CD4-positive, alpha-beta T cell (primary cell): Measurements from ENCODE around the gene CALML3. TPM values are rescaled to one million over a fixed set of nuclear protein-coding genes. Genes with fewer than 3 reads are reported as not detected.

Source experiments
- ATAC-seq: fragments of 200-7000 bp; cut with Tn5 transposase; one replicate; pipeline ENCODE4 v1.10.0; 2022; ENCODE audit warnings: mild to moderate bottlenecking; ENCODE audit not compliant: poor library complexity
- CTCF ChIA-PET: fragments of 350-600 bp; sonication (Branson Sonifier 250); formaldehyde crosslinking; loops from one replicate; lab custom pipeline; 2021; ENCODE audit warnings: antibody characterized with exemption, inconsistent platforms; lab: Charles Lee
- POLR2A ChIA-PET: fragments of 350-600 bp; sonication (Branson Sonifier 250); formaldehyde crosslinking; loops from one replicate; lab custom pipeline; 2021; ENCODE audit warnings: antibody characterized with exemption, inconsistent platforms; lab: Charles Lee
- DNase-seq, 14 experiments: peaks; one replicate each; pipeline ENCODE4 v3.0.0-alpha.2; 2013 to 2020; ENCODE audit warnings: mixed read lengths in 2 of 14
- H3K27ac ChIP-seq, 2 donors: one replicate each; pipeline versions ENCODE4 v1.5.1 to v1.7.0; 2013; ENCODE audit warnings: low read length in 2 of 2, low read depth in 1 of 2, mild to moderate bottlenecking in 1 of 2
- H3K27me3 ChIP-seq, 2 experiments: 1 replicate in 1 of 2; 2 replicates in 1 of 2; pipeline versions ENCODE4 v1.6.1 to v1.7.0; 2013; ENCODE audit warnings: low read length in 2 of 2, control low read depth in 1 of 2, mild to moderate bottlenecking in 1 of 2, moderate library complexity in 1 of 2; ENCODE audit not compliant: insufficient read depth in 2 of 2, control insufficient read depth in 1 of 2
- H3K36me3 ChIP-seq: one replicate; pipeline ENCODE4 v1.6.1; 2013; ENCODE audit warnings: low read length, control low read depth; ENCODE audit not compliant: insufficient read depth
- H3K4me1 ChIP-seq: one replicate; pipeline ENCODE4 v1.6.1; 2013; ENCODE audit warnings: low read length, control low read depth; ENCODE audit not compliant: insufficient read depth
- H3K4me3 ChIP-seq: one replicate; pipeline ENCODE4 v1.5.1; 2013; ENCODE audit warnings: mild to moderate bottlenecking, low read length, moderate library complexity
- H3K9me3 ChIP-seq, 2 experiments: 1 replicate in 1 of 2; 2 replicates in 1 of 2; pipeline versions ENCODE4 v1.6.1 to v1.7.0; 2013; ENCODE audit warnings: low read length in 2 of 2, mild to moderate bottlenecking in 2 of 2, control low read depth in 1 of 2, moderate library complexity in 1 of 2; ENCODE audit not compliant: control insufficient read depth in 1 of 2, insufficient read depth in 1 of 2
- H3K27ac Mint-ChIP-seq: one replicate; pipeline ENCODE4 v1.8.0; 2020; ENCODE audit warnings: mixed read lengths
- H3K27me3 Mint-ChIP-seq: one replicate; pipeline ENCODE4 v1.8.0; 2021; ENCODE audit warnings: mixed read lengths
- H3K36me3 Mint-ChIP-seq: one replicate; pipeline ENCODE4 v1.8.0; 2021; ENCODE audit warnings: low read depth, mixed read lengths
- H3K4me1 Mint-ChIP-seq: one replicate; pipeline ENCODE4 v1.8.0; 2021; ENCODE audit warnings: low read depth, mixed read lengths
- H3K4me3 Mint-ChIP-seq: one replicate; pipeline ENCODE4 v1.8.0; 2020; ENCODE audit warnings: mild to moderate bottlenecking, mixed read lengths
- H3K9me3 Mint-ChIP-seq: one replicate; pipeline ENCODE4 v1.8.0; 2020; ENCODE audit warnings: mixed read lengths
- CTCF ChIP-seq: fragments of 200-600 bp; IDR thresholded peaks from one replicate; pipeline ENCODE4 v1.8.0; 2022; ENCODE audit warnings: antibody characterized with exemption, mild to moderate bottlenecking
- intact Hi-C, 2 experiments: fragments of 100-400 bp; cut with DNase I in 1 of 2; cut with micrococcal nuclease in 1 of 2; formaldehyde crosslinking; loops; one replicate each; pipeline versions ENCODE4 v1.15.1 to v1.9.0; 2023 to 2025; cut with DNase I, micrococcal nuclease
- total RNA-seq, 174 experiments: library from RNA in 2 of 174; stranded (reverse) in 2 of 174; gene quantifications; one replicate each; pipeline ENCODE4 v1.2.3 and lab custom pipeline; 2021 to 2026

Gene CALML3
- total RNA-seq, 2 experiments from 2014 or later, result not detected

- H3K9me3 ChIP-seq, result no peaks in the 10 kb centered on the region
- Mint-ChIP-seq H3K4me1 (peaks cover 8% of the 10 kb centered on the region), H3K4me3 (peak overlapping the region; percentile 22), H3K36me3 (no peaks in the 10 kb centered on the region), H3K27me3 (no peaks in the 10 kb centered on the region), H3K9me3 (no peaks in the 10 kb centered on the region), H3K27ac (peak overlapping the region; percentile 91)
- H3K36me3 ChIP-seq, result no peaks in the 10 kb centered on the region
- H3K4me3 ChIP-seq, result no peak overlapping the region
- peaks cover 61% of the 10 kb centered on the region for H3K4me1 ChIP-seq
- DNase-seq (peak in 1 of 14 experiments; percentile 24), ATAC-seq (no peak)
- H3K27me3 ChIP-seq, result no peaks in the 10 kb centered on the region
- ChIA-PET POLR2A (interaction anchor here (1.5 to 2.1 kb wide), 2 partner anchors 12 to 106 kb away, joined by 8 to 17 read pairs; no protein-coding TSS in a partner anchor), CTCF (no interaction called here)
- H3K27ac ChIP-seq, result no peak overlapping the region
- intact Hi-C loops, result loop anchor here in 1 of 2 experiments (5.0 kb wide), 1 partner anchor 105 kb away; no protein-coding TSS in a partner anchor
- TF ChIP-seq CTCF, result no peak
Measured at GRCh38 chr10:5552376-5553321, 27.9 kb downstream of the CALML3 start.

- no peak for ATAC-seq
- no peaks in the 10 kb centered on the region for H3K27me3 Mint-ChIP-seq
- H3K9me3 Mint-ChIP-seq, result no peaks in the 10 kb centered on the region
- Histone ChIP-seq H3K36me3 (no peaks in the 10 kb centered on the region), H3K4me1 (peaks cover 51% of the 10 kb centered on the region), H3K9me3 (no peaks in the 10 kb centered on the region), H3K27me3 (no peaks in the 10 kb centered on the region), H3K4me3 (no peak overlapping the region), H3K27ac (no peak overlapping the region)
- POLR2A ChIA-PET, result interaction anchor here (1.3 to 2.1 kb wide), 3 partner anchors 10 to 106 kb away, joined by 5 to 17 read pairs (median 5); no protein-coding TSS in a partner anchor
- peak overlapping the region; percentile 22 for H3K4me3 Mint-ChIP-seq
- peak overlapping the region; percentile 91 for H3K27ac Mint-ChIP-seq
- CTCF ChIA-PET, result no interaction called here
- peaks cover 8% of the 10 kb centered on the region for H3K4me1 Mint-ChIP-seq
- H3K36me3 Mint-ChIP-seq, result no peaks in the 10 kb centered on the region
- peak in 1 of 14 experiments; percentile 32 for DNase-seq
- intact Hi-C loops, result loop anchor here in 1 of 2 experiments (5.0 kb wide), 1 partner anchor 106 kb away; no protein-coding TSS in a partner anchor
- no peak for TF ChIP-seq CTCF
Measured at GRCh38 chr10:5553400-5554170, 28.8 kb downstream of the CALML3 start.

GRCh38 chr10:5555021-5555510, 30.3 kb downstream of the CALML3 start:
- no peak for ATAC-seq
- Mint-ChIP-seq H3K27me3 (no peaks in the 10 kb centered on the region), H3K9me3 (no peaks in the 10 kb centered on the region), H3K4me1 (peaks cover 14% of the 10 kb centered on the region), H3K4me3 (no peak overlapping the region), H3K36me3 (no peaks in the 10 kb centered on the region), H3K27ac (peak overlapping the region; percentile 52)
- intact Hi-C loops, result no loop called here
- H3K4me1 ChIP-seq, result peaks cover 41% of the 10 kb centered on the region
- H3K27me3 ChIP-seq, result no peaks in the 10 kb centered on the region
- H3K4me3 ChIP-seq, result no peak overlapping the region
- DNase-seq, result peak in 1 of 14 experiments; percentile 24
- no peaks in the 10 kb centered on the region for H3K9me3 ChIP-seq
- ChIA-PET CTCF (no interaction called here), POLR2A (interaction anchor here (1.3 to 1.8 kb wide), 2 partner anchors 9 to 108 kb away, joined by 5 read pairs; no protein-coding TSS in a partner anchor)
- H3K27ac ChIP-seq, result no peak overlapping the region
- no peaks in the 10 kb centered on the region for H3K36me3 ChIP-seq
- no peak for TF ChIP-seq CTCF
